Hippocampal formation (tissue), 2 donors: ENCODE data around the gene PIANP.

ENCODE experiments used
- DNase-seq, 2 donors: peaks; one replicate each; lab custom pipeline; 2025; lab: John Stamatoyannopoulos, UW

Gene PIANP

GRCh38 chr12:6703631-6704030 lies 3.0 kb upstream of the PIANP start:
- no peak for DNase-seq

- DNase-seq = no peak
Measured at GRCh38 chr12:6701078-6701768, 608 bp upstream of the PIANP start.

GRCh38 chr12:6699989-6700645 lies 498 bp downstream of the PIANP start:
- DNase-seq = no peak

GRCh38 chr12:6699259-6699988 lies 1.2 kb downstream of the PIANP start:
- DNase-seq = no peak

GRCh38 chr12:6698352-6699046 lies 2.1 kb downstream of the PIANP start:
- no peak for DNase-seq

GRCh38 chr12:6697584-6698351 lies 2.8 kb downstream of the PIANP start:
- DNase-seq = no peak

- no peak for DNase-seq
Measured at GRCh38 chr12:6696690-6697583, 3.7 kb downstream of the PIANP start.

- no peak for DNase-seq
Measured at GRCh38 chr12:6695313-6696045, 5.1 kb downstream of the PIANP start.

GRCh38 chr12:6694701-6695100 lies 5.9 kb downstream of the PIANP start:
- DNase-seq = no peak

- DNase-seq = no peak
Measured at GRCh38 chr12:6693832-6694355, 6.7 kb downstream of the PIANP start.

GRCh38 chr12:6692888-6693287 lies 7.7 kb downstream of the PIANP start:
- no peak for DNase-seq

- DNase-seq = no peak
Measured at GRCh38 chr12:6691473-6691872, 9.1 kb downstream of the PIANP start.

GRCh38 chr12:6688999-6689882 lies 11.4 kb downstream of the PIANP start, which contains the start of gene ZNF384:
TSS of gene ZNF384 (minus strand) at chr12:6689375. CDS start at chr12:6679520, 9,855 bp downstream.
- peak; percentile 99 to 100 for DNase-seq

- DNase-seq = no peak
Measured at GRCh38 chr12:6688543-6688998, 12.0 kb downstream of the PIANP start.

- no peak for DNase-seq
Measured at GRCh38 chr12:6685814-6686213, 14.8 kb downstream of the PIANP start.

GRCh38 chr12:6684609-6685008 lies 16.0 kb downstream of the PIANP start:
- DNase-seq = peak in 1 of 2 donors; percentile 18

GRCh38 chr12:6676962-6677361 lies 23.7 kb downstream of the PIANP start:
- no peak for DNase-seq

GRCh38 chr12:6672143-6672542 lies 28.5 kb downstream of the PIANP start:
- no peak for DNase-seq
